ENCODE results near the gene ARHGAP9. TPM values are rescaled to one million over a fixed set of nuclear protein-coding genes. Genes with fewer than 3 reads are reported as not detected.

The ARHGAP9 gene
- total and polyA plus RNA-seq, 8 donors, result 0.39 to 11.7 (median 4.9) TPM

GRCh38 chr12:57479043-57479375 is 657 bp downstream of the ARHGAP9 start:
- H3K36me3 ChIP-seq, result no peaks in the 10 kb centered on the region
- H3K4me1 ChIP-seq, result peaks cover 3 to 5% (median 3%) of the 10 kb centered on the region in 3 donors
- peaks cover 0 to 4% (median 0%) of the 10 kb centered on the region in 4 donors for H3K27me3 ChIP-seq
- 63 to 75% methylated on average over 10 of the region's 10 CpGs for WGBS, 2 donors
- no peak for FAIRE-seq
- no peak for TF ChIP-seq CTCF (IDR thresholded peaks at IDR 0.05)
- H3K9me3 ChIP-seq, result no peaks in the 10 kb centered on the region
- H3K27ac ChIP-seq, result peak overlapping the region in 2 of 4 donors; percentile 28 to 41
- H3K4me3 ChIP-seq, result no peak overlapping the region
- intact Hi-C loops (cut with DNase I), result no loop called here
- DNase-seq, result peak in 1 of 6 donors; percentile 43
- no peak for ATAC-seq

- no peak for FAIRE-seq
- DNase-seq, result peak in 1 of 6 donors; percentile 35
- Histone ChIP-seq H3K4me3 (peak overlapping the region in 1 of 4 donors; percentile 55), H3K9me3 (no peaks in the 10 kb centered on the region), H3K27me3 (peaks cover 0 to 4% (median 0%) of the 10 kb centered on the region in 4 donors), H3K36me3 (no peaks in the 10 kb centered on the region), H3K4me1 (peaks cover 3 to 5% (median 3%) of the 10 kb centered on the region in 3 donors), H3K27ac (peak overlapping the region in 2 of 4 donors; percentile 33 to 41)
- ATAC-seq, result peak in 2 of 4 donors; percentile 29 to 43
- intact Hi-C loops (cut with DNase I), result no loop called here
- no peak for TF ChIP-seq CTCF (IDR thresholded peaks at IDR 0.05)
- WGBS, 2 donors, result 71 to 80% methylated on average over 12 of the region's 12 CpGs
Measured at GRCh38 chr12:57477710-57478681, 1.7 kb downstream of the ARHGAP9 start.

GRCh38 chr12:57476993-57477709 is 2.5 kb downstream of the ARHGAP9 start:
- intact Hi-C loops (cut with DNase I), result no loop called here
- no peak for FAIRE-seq
- DNase-seq, result peak in 1 of 6 donors; percentile 36
- Histone ChIP-seq H3K36me3 (no peaks in the 10 kb centered on the region), H3K27ac (peak overlapping the region in 2 of 4 donors; percentile 33 to 41), H3K4me1 (peaks cover 3 to 5% (median 3%) of the 10 kb centered on the region in 3 donors), H3K27me3 (peaks cover 0 to 4% (median 0%) of the 10 kb centered on the region in 4 donors), H3K9me3 (no peaks in the 10 kb centered on the region), H3K4me3 (peak overlapping the region in 1 of 4 donors; percentile 55)
- TF ChIP-seq CTCF (IDR thresholded peaks at IDR 0.05), result no peak
- no peak for ATAC-seq
- WGBS, 2 donors, result 81 to 84% methylated on average over 14 to 15 of the region's 15 CpGs

- TF ChIP-seq CTCF (IDR thresholded peaks at IDR 0.05), result no peak
- no peaks in the 10 kb centered on the region for H3K36me3 ChIP-seq
- WGBS, 2 donors, result 27 to 28% methylated on average over 29 of the region's 29 CpGs
- H3K27me3 ChIP-seq, result peaks cover 0 to 4% (median 0%) of the 10 kb centered on the region in 4 donors
- H3K9me3 ChIP-seq, result no peaks in the 10 kb centered on the region
- H3K27ac ChIP-seq, result no peak overlapping the region
- FAIRE-seq (no peak), ATAC-seq (peak; percentile 12 to 29 (median 24)), DNase-seq (peak in 1 of 6 donors; percentile 61)
- H3K4me3 ChIP-seq, result peak overlapping the region; percentile 12 to 55 (median 30)
- peaks cover 3 to 5% (median 3%) of the 10 kb centered on the region in 3 donors for H3K4me1 ChIP-seq
- intact Hi-C loops (cut with DNase I), result no loop called here
Measured at GRCh38 chr12:57476162-57476992, 3.3 kb downstream of the ARHGAP9 start.
